ENCODE data around the gene CHD6. TPM values are rescaled to one million over a fixed set of nuclear protein-coding genes. Genes with fewer than 3 reads are reported as not detected.

Gene CHD6
- polyA plus RNA-seq, 1 donor (not counting 4 experiments of a cell fraction or from before 2014, with no cell fraction given) = 6.8 TPM

- dilution Hi-C loops (cut with MboI; ENCODE audit: extremely low pct_ligation_motif_present, low sequenced_read_pairs) = no loop called here
- Histone ChIP-seq H3K9me3 (ENCODE audit: control insufficient read depth, low read depth, low read length) (no peaks in the 10 kb centered on the region), H3K36me3 (ENCODE audit: control insufficient read depth in 2 of 2, extremely low read depth in 1 of 2, insufficient read depth in 2 of 2, low read length in 2 of 2) (peaks cover 11 to 18% of the 10 kb centered on the region in 2 experiments), H3K9ac (ENCODE audit: control insufficient read depth, extremely low read depth, insufficient read depth, low read length) (no peak overlapping the region), H3K27me3 (ENCODE audit: control insufficient read depth, extremely low read depth, insufficient read depth, low read length) (no peaks in the 10 kb centered on the region), H3K4me3 (ENCODE audit: control insufficient read depth in 2 of 3, extremely low read depth in 1 of 3, insufficient read depth in 2 of 3, low read depth in 1 of 3, low read length in 3 of 3) (no peak overlapping the region), H2AFZ (ENCODE audit: control insufficient read depth, low read length) (no peak overlapping the region), H4K20me1 (ENCODE audit: control insufficient read depth, extremely low read depth, insufficient read depth, low read length) (no peaks in the 10 kb centered on the region), H3K27ac (ENCODE audit: control insufficient read depth, insufficient read depth, low read length) (no peak overlapping the region), H3K79me2 (ENCODE audit: control insufficient read depth, insufficient read depth, low read length) (no peaks in the 10 kb centered on the region), H3K9me1 (ENCODE audit: control insufficient read depth, extremely low read depth, insufficient read depth, low read length) (no peaks in the 10 kb centered on the region), H3K4me1 (ENCODE audit: control insufficient read depth, extremely low read depth, insufficient read depth, low read length) (no peaks in the 10 kb centered on the region), H3K4me2 (ENCODE audit: control insufficient read depth, extremely low read depth, insufficient read depth, low read depth, low read length) (no peak overlapping the region)
- FAIRE-seq (no peak), DNase-seq (ENCODE audit: low read depth, low spot score) (no peak)
- TF ChIP-seq, protein P1, sequence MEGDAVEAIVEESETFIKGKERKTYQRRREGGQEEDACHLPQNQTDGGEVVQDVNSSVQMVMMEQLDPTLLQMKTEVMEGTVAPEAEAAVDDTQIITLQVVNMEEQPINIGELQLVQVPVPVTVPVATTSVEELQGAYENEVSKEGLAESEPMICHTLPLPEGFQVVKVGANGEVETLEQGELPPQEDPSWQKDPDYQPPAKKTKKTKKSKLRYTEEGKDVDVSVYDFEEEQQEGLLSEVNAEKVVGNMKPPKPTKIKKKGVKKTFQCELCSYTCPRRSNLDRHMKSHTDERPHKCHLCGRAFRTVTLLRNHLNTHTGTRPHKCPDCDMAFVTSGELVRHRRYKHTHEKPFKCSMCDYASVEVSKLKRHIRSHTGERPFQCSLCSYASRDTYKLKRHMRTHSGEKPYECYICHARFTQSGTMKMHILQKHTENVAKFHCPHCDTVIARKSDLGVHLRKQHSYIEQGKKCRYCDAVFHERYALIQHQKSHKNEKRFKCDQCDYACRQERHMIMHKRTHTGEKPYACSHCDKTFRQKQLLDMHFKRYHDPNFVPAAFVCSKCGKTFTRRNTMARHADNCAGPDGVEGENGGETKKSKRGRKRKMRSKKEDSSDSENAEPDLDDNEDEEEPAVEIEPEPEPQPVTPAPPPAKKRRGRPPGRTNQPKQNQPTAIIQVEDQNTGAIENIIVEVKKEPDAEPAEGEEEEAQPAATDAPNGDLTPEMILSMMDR (optimal IDR thresholded peaks at IDR 0.05 in 1 of 3, IDR thresholded peaks at IDR 0.05 in 1 of 3, conservative IDR thresholded peaks at IDR 0.05 in 1 of 3; ENCODE audit: extremely low read depth in 1 of 3, insufficient read depth in 2 of 3, low read length in 3 of 3) = no peak
- no peak for TF ChIP-seq EZH2 (IDR thresholded peaks at IDR 0.05; ENCODE audit: low read length)
These were observed 161.8 kb downstream of the CHD6 start for GRCh38 chr20:41456351-41456750.

GRCh38 chr20:41454250-41454649, 163.9 kb downstream of the CHD6 start:
- TF ChIP-seq, protein P1 (optimal IDR thresholded peaks at IDR 0.05 in 1 of 3, IDR thresholded peaks at IDR 0.05 in 1 of 3, conservative IDR thresholded peaks at IDR 0.05 in 1 of 3; ENCODE audit: extremely low read depth in 1 of 3, insufficient read depth in 2 of 3, low read length in 3 of 3) = no peak
- no peak for TF ChIP-seq EZH2 (IDR thresholded peaks at IDR 0.05; ENCODE audit: low read length)
- no peaks in the 10 kb centered on the region for H4K20me1 ChIP-seq (ENCODE audit: control insufficient read depth, extremely low read depth, insufficient read depth, low read length)
- dilution Hi-C loops (cut with MboI; ENCODE audit: extremely low pct_ligation_motif_present, low sequenced_read_pairs) = no loop called here
- no peaks in the 10 kb centered on the region for H3K79me2 ChIP-seq (ENCODE audit: control insufficient read depth, insufficient read depth, low read length)
- H3K9me1 ChIP-seq (ENCODE audit: control insufficient read depth, extremely low read depth, insufficient read depth, low read length) = no peaks in the 10 kb centered on the region
- H3K4me3 ChIP-seq (ENCODE audit: control insufficient read depth in 2 of 3, extremely low read depth in 1 of 3, insufficient read depth in 2 of 3, low read depth in 1 of 3, low read length in 3 of 3) = no peak overlapping the region
- peaks cover 12 to 23% of the 10 kb centered on the region in 2 experiments for H3K36me3 ChIP-seq (ENCODE audit: control insufficient read depth in 2 of 2, extremely low read depth in 1 of 2, insufficient read depth in 2 of 2, low read length in 2 of 2)
- FAIRE-seq (no peak), DNase-seq (ENCODE audit: low read depth, low spot score) (no peak)
- no peaks in the 10 kb centered on the region for H3K9me3 ChIP-seq (ENCODE audit: control insufficient read depth, low read depth, low read length)
- H3K27me3 ChIP-seq (ENCODE audit: control insufficient read depth, extremely low read depth, insufficient read depth, low read length) = no peaks in the 10 kb centered on the region
- no peaks in the 10 kb centered on the region for H3K4me1 ChIP-seq (ENCODE audit: control insufficient read depth, extremely low read depth, insufficient read depth, low read length)
- H2AFZ ChIP-seq (ENCODE audit: control insufficient read depth, low read length) = no peak overlapping the region
- H3K4me2 ChIP-seq (ENCODE audit: control insufficient read depth, extremely low read depth, insufficient read depth, low read depth, low read length) = no peak overlapping the region
- no peak overlapping the region for H3K9ac ChIP-seq (ENCODE audit: control insufficient read depth, extremely low read depth, insufficient read depth, low read length)
- no peak overlapping the region for H3K27ac ChIP-seq (ENCODE audit: control insufficient read depth, insufficient read depth, low read length)

Measured in keratinocyte (primary cell).